ENCODE data around the gene MT2A.

The MT2A gene

GRCh38 chr16:56641166-56641565, 32.8 kb downstream of the MT2A start:
- no peak for TF ChIP-seq TAF1 (IDR thresholded peaks at IDR 0.05; ENCODE audit: borderline replicate concordance, insufficient read depth, low read length)
- no peak for TF ChIP-seq FOXP2 (optimal IDR thresholded peaks at IDR 0.05; ENCODE audit: borderline replicate concordance, extremely low read depth, extremely low read length, insufficient read depth)
- no peak for TF ChIP-seq SIN3A (IDR thresholded peaks at IDR 0.05; ENCODE audit: borderline replicate concordance, insufficient read depth, low read length)
- no peak for TF ChIP-seq POLR2AphosphoS5 (IDR thresholded peaks at IDR 0.05; ENCODE audit: low read depth, low read length)
- no peak for TF ChIP-seq REST (IDR thresholded peaks at IDR 0.05; ENCODE audit: insufficient read depth in 1 of 2, low read depth in 2 of 2, low read length in 2 of 2)

GRCh38 chr16:56643080-56643778, 34.8 kb downstream of the MT2A start:
- TF ChIP-seq FOXP2 (optimal IDR thresholded peaks at IDR 0.05; ENCODE audit: borderline replicate concordance, extremely low read depth, extremely low read length, insufficient read depth): no peak
- TF ChIP-seq TAF1 (IDR thresholded peaks at IDR 0.05; ENCODE audit: borderline replicate concordance, insufficient read depth, low read length): no peak
- TF ChIP-seq POLR2AphosphoS5 (IDR thresholded peaks at IDR 0.05; ENCODE audit: low read depth, low read length): no peak
- TF ChIP-seq REST (IDR thresholded peaks at IDR 0.05; ENCODE audit: insufficient read depth in 1 of 2, low read depth in 2 of 2, low read length in 2 of 2): no peak
- TF ChIP-seq SIN3A (IDR thresholded peaks at IDR 0.05; ENCODE audit: borderline replicate concordance, insufficient read depth, low read length): no peak

- TF ChIP-seq REST (IDR thresholded peaks at IDR 0.05; ENCODE audit: insufficient read depth in 1 of 2, low read depth in 2 of 2, low read length in 2 of 2): peak in 1 of 2 experiments; percentile 71; a peak in 2 of 4 replicates
- TF ChIP-seq SIN3A (IDR thresholded peaks at IDR 0.05; ENCODE audit: borderline replicate concordance, insufficient read depth, low read length): no peak
Measured at GRCh38 chr16:56643833-56644232, 35.4 kb downstream of the MT2A start.

- TF ChIP-seq REST (IDR thresholded peaks at IDR 0.05; ENCODE audit: insufficient read depth in 1 of 2, low read depth in 2 of 2, low read length in 2 of 2) (no peak), TAF1 (IDR thresholded peaks at IDR 0.05; ENCODE audit: borderline replicate concordance, insufficient read depth, low read length) (no peak), POLR2AphosphoS5 (IDR thresholded peaks at IDR 0.05; ENCODE audit: low read depth, low read length) (no peak), SIN3A (IDR thresholded peaks at IDR 0.05; ENCODE audit: borderline replicate concordance, insufficient read depth, low read length) (no peak), FOXP2 (optimal IDR thresholded peaks at IDR 0.05; ENCODE audit: borderline replicate concordance, extremely low read depth, extremely low read length, insufficient read depth) (no peak)
Measured at GRCh38 chr16:56645311-56645710, 36.9 kb downstream of the MT2A start.

- TF ChIP-seq REST (IDR thresholded peaks at IDR 0.05; ENCODE audit: insufficient read depth in 1 of 2, low read depth in 2 of 2, low read length in 2 of 2) (peak in 1 of 2 experiments; percentile 82; a peak in 2 of 4 replicates), POLR2AphosphoS5 (IDR thresholded peaks at IDR 0.05; ENCODE audit: low read depth, low read length) (no peak), TAF1 (IDR thresholded peaks at IDR 0.05; ENCODE audit: borderline replicate concordance, insufficient read depth, low read length) (no peak), SIN3A (IDR thresholded peaks at IDR 0.05; ENCODE audit: borderline replicate concordance, insufficient read depth, low read length) (no peak), FOXP2 (optimal IDR thresholded peaks at IDR 0.05; ENCODE audit: borderline replicate concordance, extremely low read depth, extremely low read length, insufficient read depth) (no peak)
Measured at GRCh38 chr16:56645838-56646237, 37.5 kb downstream of the MT2A start.

Measured in PFSK-1 (cell line).